Breast epithelium (tissue), 4 donors: Measurements from ENCODE around the gene OR6K2. TPM values are rescaled to one million over a fixed set of nuclear protein-coding genes. Genes with fewer than 3 reads are reported as not detected.

Source experiments
- DNase-seq, 2 donors: peaks; one replicate each; pipeline ENCODE4 v3.0.0-alpha.2; 2019; ENCODE audit warnings: low spot score in 2 of 2
- H3K27ac ChIP-seq, 2 donors: fragments of 200-600 bp; sonication (generic) in 1 of 2; one replicate each; pipeline ENCODE4 v1.5.1; 2016 to 2019; ENCODE audit warnings: mild to moderate bottlenecking in 1 of 2
- H3K27me3 ChIP-seq, 2 donors: fragments of 200-600 bp; sonication (generic) in 1 of 2; one replicate each; pipeline versions ENCODE4 v1.5.1 to v1.6.0; 2017 to 2019; ENCODE audit warnings: control low read depth in 1 of 2, mild to moderate bottlenecking in 1 of 2
- H3K36me3 ChIP-seq: fragments of 200-600 bp; one replicate; pipeline ENCODE4 v1.5.1; 2019
- H3K4me1 ChIP-seq, 2 donors: fragments of 200-600 bp; sonication (generic); one replicate each; pipeline ENCODE4 v1.5.1; 2016 to 2019; ENCODE audit warnings: control low read depth in 1 of 2
- H3K4me3 ChIP-seq, 3 donors: fragments of 200-600 bp; sonication (generic); 1 replicate in 2 of 3; 2 replicates in 1 of 3; pipeline ENCODE4 v1.5.1; 2016 to 2019; ENCODE audit warnings: mild to moderate bottlenecking in 3 of 3, moderate library complexity in 2 of 3
- H3K9me3 ChIP-seq, 2 donors: fragments of 200-600 bp; sonication (generic) in 1 of 2; one replicate each; pipeline ENCODE4 v1.5.1; 2016 to 2019; ENCODE audit warnings: control low read depth in 1 of 2
- CTCF ChIP-seq, 3 donors: fragments of 450-650 bp; IDR thresholded peaks; one replicate each; pipeline ENCODE4 v1.5.1; 2016 to 2017; ENCODE audit warnings: antibody characterized with exemption in 3 of 3, mild to moderate bottlenecking in 3 of 3, moderate library complexity in 3 of 3
- POLR2A ChIP-seq: fragments of 450-650 bp; IDR thresholded peaks from one replicate; pipeline ENCODE4 v1.6.1; 2016; ENCODE audit warnings: antibody characterized with exemption, mild to moderate bottlenecking, moderate library complexity
- POLR2AphosphoS5 ChIP-seq, 3 donors: sonication (generic); formaldehyde crosslinking; IDR thresholded peaks; one replicate each; pipeline ENCODE4 v1.6.1; 2017; ENCODE audit warnings: antibody characterized with exemption in 3 of 3
- intact Hi-C: fragments of 100-400 bp; cut with DNase I; formaldehyde crosslinking; loops from one replicate; pipeline ENCODE4 v1.15.1; 2023; ENCODE audit warnings: low total_unique reads
- total RNA-seq, 3 donors: library from RNA; depleted of rRNA; stranded (reverse); fragments of >200 nt; gene quantifications; one replicate each; pipeline ENCODE4 v1.1.0, GENCODE V29; 2016

Gene OR6K2
- total RNA-seq, 3 donors from 2014 or later = not detected

- Histone ChIP-seq H3K36me3 (no peaks in the 10 kb centered on the region), H3K9me3 (no peaks in the 10 kb centered on the region), H3K27me3 (no peaks in the 10 kb centered on the region), H3K27ac (no peak overlapping the region), H3K4me3 (no peak overlapping the region), H3K4me1 (no peaks in the 10 kb centered on the region)
- DNase-seq = no peak
- TF ChIP-seq POLR2AphosphoS5 (IDR thresholded peaks at IDR 0.05) = no peak
- TF ChIP-seq POLR2A = no peak
- intact Hi-C loops = no loop called here
These were observed 26.1 kb downstream of the OR6K2 start for GRCh38 chr1:158674302-158674701.

- Histone ChIP-seq H3K36me3 (no peaks in the 10 kb centered on the region), H3K4me1 (no peaks in the 10 kb centered on the region), H3K27me3 (no peaks in the 10 kb centered on the region), H3K9me3 (no peaks in the 10 kb centered on the region), H3K4me3 (no peak overlapping the region), H3K27ac (no peak overlapping the region)
- DNase-seq = no peak
- intact Hi-C loops = no loop called here
- TF ChIP-seq POLR2A = no peak
- no peak for TF ChIP-seq CTCF (IDR thresholded peaks at IDR 0.05)
- no peak for TF ChIP-seq POLR2AphosphoS5 (IDR thresholded peaks at IDR 0.05)
These were observed 34.4 kb downstream of the OR6K2 start for GRCh38 chr1:158666037-158666436.

GRCh38 chr1:158654571-158654970, 45.9 kb downstream of the OR6K2 start:
- Histone ChIP-seq H3K27me3 (no peaks in the 10 kb centered on the region), H3K36me3 (no peaks in the 10 kb centered on the region), H3K4me1 (no peaks in the 10 kb centered on the region), H3K4me3 (no peak overlapping the region), H3K9me3 (no peaks in the 10 kb centered on the region), H3K27ac (no peak overlapping the region)
- intact Hi-C loops = no loop called here
- TF ChIP-seq POLR2AphosphoS5 (IDR thresholded peaks at IDR 0.05) (no peak), POLR2A (no peak), CTCF (IDR thresholded peaks at IDR 0.05) (no peak)
- no peak for DNase-seq

- H3K27me3 ChIP-seq = no peaks in the 10 kb centered on the region
- intact Hi-C loops = no loop called here
- no peak overlapping the region for H3K27ac ChIP-seq
- no peaks in the 10 kb centered on the region for H3K9me3 ChIP-seq
- no peak for DNase-seq
- H3K4me1 ChIP-seq = no peaks in the 10 kb centered on the region
- TF ChIP-seq CTCF (IDR thresholded peaks at IDR 0.05) (no peak), POLR2AphosphoS5 (IDR thresholded peaks at IDR 0.05) (no peak), POLR2A (no peak)
- no peaks in the 10 kb centered on the region for H3K36me3 ChIP-seq
- H3K4me3 ChIP-seq = no peak overlapping the region
These were observed 46.4 kb downstream of the OR6K2 start for GRCh38 chr1:158654086-158654485.

GRCh38 chr1:158652721-158653334, 47.6 kb downstream of the OR6K2 start:
- H3K4me1 ChIP-seq = no peaks in the 10 kb centered on the region
- intact Hi-C loops = no loop called here
- H3K36me3 ChIP-seq = no peaks in the 10 kb centered on the region
- TF ChIP-seq POLR2AphosphoS5 (IDR thresholded peaks at IDR 0.05) (no peak), CTCF (IDR thresholded peaks at IDR 0.05) (no peak)
- H3K9me3 ChIP-seq = no peaks in the 10 kb centered on the region
- DNase-seq = no peak
- H3K27me3 ChIP-seq = no peaks in the 10 kb centered on the region
- H3K4me3 ChIP-seq = peak overlapping the region in 2 of 3 donors; percentile 11 to 21
- H3K27ac ChIP-seq = no peak overlapping the region

Other genes starting within 250 kb of the OR6K2 start
- not detected for gene OR10K1, start 238.8 kb downstream of the OR6K2 start, total RNA-seq
- gene OR10R2, start 228.4 kb downstream of the OR6K2 start, total RNA-seq = not detected
- gene OR6Y1, start 146.2 kb downstream of the OR6K2 start, total RNA-seq = not detected
- gene OR6P1, start 130.1 kb downstream of the OR6K2 start, total RNA-seq = not detected
- not detected for gene OR10X1, start 120.8 kb downstream of the OR6K2 start, total RNA-seq
- not detected for gene OR10Z1, start 95.4 kb downstream of the OR6K2 start, total RNA-seq
- under 1 TPM; under 0.01 to 0.33 (median 0.15) TPM for gene SPTA1, start 13.9 kb downstream of the OR6K2 start, total RNA-seq
- gene OR6K3, start 20.1 kb upstream of the OR6K2 start, total RNA-seq = not detected
- not detected for gene OR6K6, start 54.1 kb upstream of the OR6K2 start, total RNA-seq
- gene OR6N1, start 71.5 kb upstream of the OR6K2 start, total RNA-seq = not detected
- not detected for gene OR6N2, start 80.6 kb upstream of the OR6K2 start, total RNA-seq
- 1 to 10 TPM; 4.6 to 6.9 (median 5.3) TPM for gene MNDA, start 130.7 kb upstream of the OR6K2 start, total RNA-seq
- gene PYHIN1, start 230.9 kb upstream of the OR6K2 start, total RNA-seq = 1 to 10 TPM; 2.5 to 2.9 (median 2.6) TPM